Caco-2 (cell line): ENCODE data around the gene SINHCAF. TPM values are rescaled to one million over a fixed set of nuclear protein-coding genes. Genes with fewer than 3 reads are reported as not detected.

Source experiments
- BruUV-seq: library from RNA; stranded (reverse); fragments of 400-500 nt; replicated peaks from 2 replicates; lab custom pipeline; 2021; lab: Mats Ljungman, UMichigan
- CTCF ChIA-PET: fragments of 300-600 bp; sonication (Branson Sonifier 250); formaldehyde crosslinking; loops from one replicate; lab custom pipeline; 2022; ENCODE audit warnings: antibody characterized with exemption; lab: Charles Lee
- POLR2A ChIA-PET: fragments of 300-600 bp; sonication (Branson Sonifier 250); formaldehyde crosslinking; loops from one replicate; lab custom pipeline; 2022; ENCODE audit warnings: antibody characterized with exemption; lab: Charles Lee
- DNase-seq, 2 experiments: peaks; one replicate each; pipeline versions ENCODE4 v3.0.0 to v3.0.0-alpha.2; 2020 to 2022
- H3K27me3 ChIP-seq: replicated peaks from 2 replicates; pipeline ENCODE4 v1.6.0; 2011; ENCODE audit warnings: low read length; ENCODE audit not compliant: control insufficient read depth, insufficient read depth
- H3K36me3 ChIP-seq: 2 replicates; pipeline ENCODE4 v1.5.1; 2011; ENCODE audit warnings: low read length; ENCODE audit not compliant: control insufficient read depth, insufficient read depth
- H3K4me1 ChIP-seq: fragments of 250-450 bp; sonication (Bioruptor Pico); 2 replicates; pipeline ENCODE4 v1.5.1; 2020; ENCODE audit warnings: mild to moderate bottlenecking
- H3K4me3 ChIP-seq: 2 replicates; pipeline ENCODE4 v1.5.1; 2011; ENCODE audit warnings: low read depth, mild to moderate bottlenecking, control low read depth, low read length
- H3K9me3 ChIP-seq: fragments of 250-450 bp; sonication (Bioruptor Pico); 2 replicates; pipeline ENCODE4 v1.5.1; 2020; ENCODE audit warnings: mild to moderate bottlenecking, moderate library complexity
- H3K27ac Mint-ChIP-seq: one replicate; pipeline ENCODE4 v1.8.0; 2022; ENCODE audit warnings: mixed read lengths; ENCODE audit not compliant: unreplicated experiment
- H3K27me3 Mint-ChIP-seq: one replicate; pipeline ENCODE4 v1.8.0; 2022; ENCODE audit warnings: mixed read lengths; ENCODE audit not compliant: insufficient read depth, unreplicated experiment
- H3K36me3 Mint-ChIP-seq: one replicate; pipeline ENCODE4 v1.8.0; 2022; ENCODE audit warnings: mild to moderate bottlenecking, mixed read lengths; ENCODE audit not compliant: insufficient read depth, unreplicated experiment
- H3K4me1 Mint-ChIP-seq: one replicate; pipeline ENCODE4 v1.8.0; 2022; ENCODE audit warnings: low read depth, mixed read lengths; ENCODE audit not compliant: unreplicated experiment
- H3K4me3 Mint-ChIP-seq: one replicate; pipeline ENCODE4 v1.8.0; 2022; ENCODE audit warnings: mild to moderate bottlenecking, moderate library complexity, mixed read lengths; ENCODE audit not compliant: unreplicated experiment
- H3K9me3 Mint-ChIP-seq: one replicate; pipeline ENCODE4 v1.8.0; 2022; ENCODE audit warnings: mixed read lengths; ENCODE audit not compliant: unreplicated experiment
- CTCF ChIP-seq, 2 experiments: fragments of 200-600 bp in 1 of 2; IDR thresholded peaks; 1 replicate in 1 of 2; 2 replicates in 1 of 2; pipeline versions ENCODE4 v1.5.1 to v1.8.0; 2011 to 2022; ENCODE audit warnings: antibody characterized with exemption in 1 of 2, control low read depth in 1 of 2, inconsistent platforms in 1 of 2, low read depth in 1 of 2, low read length in 1 of 2, mild to moderate bottlenecking in 1 of 2, moderate library complexity in 1 of 2; ENCODE audit not compliant: insufficient read depth in 1 of 2, severe bottlenecking in 1 of 2, unreplicated experiment in 1 of 2
- intact Hi-C: fragments of 100-400 bp; cut with micrococcal nuclease; formaldehyde crosslinking; loops from one replicate; pipeline ENCODE4 v1.10.0; 2022; ENCODE audit not compliant: unreplicated experiment
- total RNA-seq: library from RNA; stranded (reverse); gene quantifications from 2 replicates; pipeline ENCODE4 v1.2.3, GENCODE V29; 2022

SINHCAF gene
- total RNA-seq, 1 experiment from 2014 or later, result 319 TPM

- no peaks in the 10 kb centered on the region for H3K27me3 Mint-ChIP-seq
- H3K4me1 Mint-ChIP-seq, result peaks cover 16% of the 10 kb centered on the region
- intact Hi-C loops, result loop anchor here (1.0 to 5.0 kb wide), 6 partner anchors 11 to 310 kb away; no protein-coding TSS in a partner anchor
- no peak for DNase-seq
- Histone ChIP-seq H3K4me3 (peak overlapping the region; percentile 41), H3K36me3 (peaks cover 1% of the 10 kb centered on the region; the same call in 1 of the 2 replicates), H3K4me1 (peaks cover 17% of the 10 kb centered on the region), H3K27me3 (no peaks in the 10 kb centered on the region), H3K9me3 (no peaks in the 10 kb centered on the region)
- H3K4me3 Mint-ChIP-seq, result peak overlapping the region; percentile 98
- BruUV-seq, result no TSS peak
- no peak for TF ChIP-seq CTCF (IDR thresholded peaks at IDR 0.05; ENCODE audit: insufficient read depth in 1 of 2, low read depth in 1 of 2, low read length in 1 of 2, severe bottlenecking in 1 of 2, unreplicated experiment in 1 of 2)
- no peaks in the 10 kb centered on the region for H3K9me3 Mint-ChIP-seq
- H3K27ac Mint-ChIP-seq, result peak overlapping the region; percentile 99
- CTCF ChIA-PET, result interaction anchor here (0.7 to 1.4 kb wide), 4 partner anchors 36 to 76 kb away, joined by 3 to 13 read pairs (median 4); no protein-coding TSS in a partner anchor
- H3K36me3 Mint-ChIP-seq, result peaks cover 37% of the 10 kb centered on the region
- POLR2A ChIA-PET, result interaction anchor here (0.5 to 5.2 kb wide), 19 partner anchors 11 to 888 kb away, joined by 3 to 145 read pairs (median 4); partner anchors contain the start of gene DENND5B
Observed at GRCh38 chr12:31326736-31327659, 1.0 kb upstream of the SINHCAF start.

- intact Hi-C loops, result loop anchor here (2.0 to 5.0 kb wide), 2 partner anchors 265 to 312 kb away; partner anchors contain the start of gene DENND5B
- H3K9me3 Mint-ChIP-seq, result no peaks in the 10 kb centered on the region
- Histone ChIP-seq H3K4me1 (peaks cover 32% of the 10 kb centered on the region), H3K4me3 (peak overlapping the region; percentile 99), H3K9me3 (no peaks in the 10 kb centered on the region), H3K36me3 (peaks cover 1% of the 10 kb centered on the region; the same call in 1 of the 2 replicates), H3K27me3 (no peaks in the 10 kb centered on the region)
- peaks cover 20% of the 10 kb centered on the region for H3K4me1 Mint-ChIP-seq
- BruUV-seq, result TSS peak; percentile 57
- CTCF ChIA-PET, result interaction anchor here (0.6 to 1.4 kb wide), 3 partner anchors 25 to 77 kb away, joined by 4 to 13 read pairs (median 9); no protein-coding TSS in a partner anchor
- DNase-seq, result no peak
- POLR2A ChIA-PET, result interaction anchor here (0.6 to 5.2 kb wide), 10 partner anchors 13 to 426 kb away, joined by 3 to 145 read pairs (median 12); no protein-coding TSS in a partner anchor
- no peak for TF ChIP-seq CTCF (IDR thresholded peaks at IDR 0.05; ENCODE audit: insufficient read depth in 1 of 2, low read depth in 1 of 2, low read length in 1 of 2, severe bottlenecking in 1 of 2, unreplicated experiment in 1 of 2)
- H3K36me3 Mint-ChIP-seq, result peaks cover 37% of the 10 kb centered on the region
- H3K4me3 Mint-ChIP-seq, result peak overlapping the region; percentile 98
- H3K27ac Mint-ChIP-seq, result peak overlapping the region; percentile 99
- H3K27me3 Mint-ChIP-seq, result no peaks in the 10 kb centered on the region
Observed at GRCh38 chr12:31325524-31325875, 450 bp downstream of the SINHCAF start.
